HG02884 (cell line): ENCODE results near the gene BTBD9.
"Not testable (repeated sequence)": the region's sequence is repeated elsewhere in the genome, so short reads cannot be mapped to it uniquely, and the experiment has no call there.

Experiments used
- ATAC-seq: cut with Tn5 transposase; IDR thresholded peaks from one replicate; pipeline ENCODE4 v1.9.1; 2021; ENCODE audit warnings: mild to moderate bottlenecking, moderate library complexity; ENCODE audit not compliant: unreplicated experiment

Gene BTBD9

DNA sequence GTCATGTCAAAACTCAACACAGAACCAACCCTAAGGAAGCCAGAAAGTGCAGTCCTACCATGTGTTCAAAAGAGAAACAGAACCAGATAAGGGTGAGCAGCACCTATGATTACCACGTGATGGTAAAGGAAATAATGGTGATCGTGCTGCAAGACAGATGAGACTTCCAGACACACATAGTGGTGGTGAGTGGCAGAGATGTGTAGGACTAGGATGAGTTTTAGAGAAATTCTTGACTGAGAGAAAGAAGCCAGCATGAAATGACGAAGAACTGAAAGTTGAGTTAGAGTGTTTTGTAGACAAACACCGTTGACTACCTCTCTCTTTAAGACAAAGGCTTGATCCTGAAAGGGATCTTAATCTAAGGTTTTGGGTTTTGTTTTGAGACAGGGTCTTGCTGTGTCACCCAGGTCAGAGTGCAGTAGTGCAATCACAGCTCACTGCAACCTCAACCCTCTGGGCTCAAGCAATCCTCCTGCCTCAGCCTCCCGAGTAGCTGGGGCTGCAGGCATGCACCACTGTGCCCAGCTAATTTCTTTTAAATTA lies 10.6 kb upstream of the BTBD9 start:
- no peak for ATAC-seq

DNA sequence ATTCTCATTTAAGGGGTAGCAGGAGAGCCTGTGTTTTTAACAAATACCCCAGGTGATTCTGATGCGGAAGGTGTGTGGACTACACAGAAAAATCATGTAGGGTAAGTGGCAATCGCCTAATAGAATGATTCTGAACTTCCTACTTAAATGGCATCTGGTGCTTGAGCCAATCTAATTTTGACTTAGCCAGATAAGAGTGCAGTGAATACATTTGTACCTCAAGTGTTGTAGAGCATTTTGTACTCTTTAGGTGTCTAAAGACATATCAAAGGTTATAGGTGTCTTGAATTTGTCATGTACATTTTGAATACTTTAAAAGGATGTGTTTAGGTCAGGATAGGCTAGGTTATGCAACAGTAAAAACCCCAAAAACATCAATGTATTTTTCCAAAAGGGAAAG lies 10.0 kb upstream of the BTBD9 start:
- ATAC-seq = no peak

DNA sequence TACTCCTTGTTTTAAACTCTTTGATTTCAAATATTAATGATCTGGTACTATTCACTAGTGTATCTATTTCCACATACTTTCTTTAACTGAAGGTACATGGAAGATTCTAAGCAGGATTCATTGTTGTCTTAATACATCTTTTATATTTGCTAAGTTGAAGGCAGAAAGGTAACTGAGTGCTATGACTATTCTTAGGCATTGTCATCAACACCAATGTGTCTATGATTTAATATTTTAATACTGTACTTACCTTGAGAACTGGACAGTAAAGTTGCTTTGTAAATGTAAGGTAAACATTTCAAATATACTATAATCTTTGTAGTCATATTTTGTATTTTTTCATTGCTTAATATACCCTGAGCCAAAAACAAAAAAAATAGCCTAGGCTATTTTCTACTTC lies 8.9 kb upstream of the BTBD9 start:
- no peak for ATAC-seq

DNA sequence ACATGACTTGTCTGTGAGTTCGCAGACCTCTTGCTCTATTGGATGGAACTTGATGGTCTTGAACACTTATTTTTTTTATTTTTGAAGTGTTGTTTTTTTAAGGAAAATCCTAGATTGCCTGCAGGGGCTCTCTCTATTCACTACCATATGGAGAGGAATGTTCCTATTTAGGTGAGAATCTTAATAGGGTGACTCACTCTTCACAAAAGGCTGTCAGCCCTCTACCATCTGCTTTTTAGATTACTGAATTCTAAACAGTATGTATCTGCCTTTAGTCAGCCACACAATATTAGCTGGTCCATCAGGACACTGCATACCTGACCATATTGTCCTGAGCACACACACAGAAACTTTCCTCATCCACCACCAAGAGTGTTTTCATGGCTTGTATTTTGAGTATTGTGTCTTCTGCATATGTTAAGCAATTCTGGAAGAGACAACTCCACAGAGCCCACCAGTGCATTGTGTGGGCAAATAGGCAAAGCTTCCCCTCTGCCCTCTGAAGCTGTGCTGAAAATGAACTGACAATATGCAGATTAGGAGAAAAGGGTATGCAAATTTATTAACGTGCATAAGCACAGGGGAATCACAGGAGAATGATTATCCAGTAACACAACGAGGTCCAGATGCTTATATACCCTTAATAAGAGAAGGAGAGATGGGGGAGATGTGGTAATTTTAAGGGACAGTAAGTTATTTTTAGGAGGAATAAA lies 6.6 kb upstream of the BTBD9 start:
- ATAC-seq = no peak

DNA sequence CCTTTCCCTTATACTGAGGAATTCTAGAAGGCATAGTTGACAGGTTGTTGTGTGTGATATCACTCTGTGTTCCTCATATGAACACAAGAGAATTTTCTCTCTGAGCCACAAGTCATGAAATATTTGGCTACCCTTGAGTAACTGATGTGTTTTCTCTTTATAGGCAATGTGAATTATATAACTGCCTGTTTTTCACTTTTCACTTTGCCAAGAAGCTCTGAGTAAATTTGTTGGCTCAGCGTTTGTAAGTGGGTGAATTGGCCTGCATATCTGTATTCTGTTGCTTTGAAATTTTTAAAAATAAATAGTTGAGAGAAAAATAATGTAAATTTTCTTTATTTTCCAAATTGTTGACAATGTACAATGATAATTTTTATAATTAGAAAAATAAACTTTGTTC lies 5.2 kb upstream of the BTBD9 start:
- ATAC-seq = no peak

DNA sequence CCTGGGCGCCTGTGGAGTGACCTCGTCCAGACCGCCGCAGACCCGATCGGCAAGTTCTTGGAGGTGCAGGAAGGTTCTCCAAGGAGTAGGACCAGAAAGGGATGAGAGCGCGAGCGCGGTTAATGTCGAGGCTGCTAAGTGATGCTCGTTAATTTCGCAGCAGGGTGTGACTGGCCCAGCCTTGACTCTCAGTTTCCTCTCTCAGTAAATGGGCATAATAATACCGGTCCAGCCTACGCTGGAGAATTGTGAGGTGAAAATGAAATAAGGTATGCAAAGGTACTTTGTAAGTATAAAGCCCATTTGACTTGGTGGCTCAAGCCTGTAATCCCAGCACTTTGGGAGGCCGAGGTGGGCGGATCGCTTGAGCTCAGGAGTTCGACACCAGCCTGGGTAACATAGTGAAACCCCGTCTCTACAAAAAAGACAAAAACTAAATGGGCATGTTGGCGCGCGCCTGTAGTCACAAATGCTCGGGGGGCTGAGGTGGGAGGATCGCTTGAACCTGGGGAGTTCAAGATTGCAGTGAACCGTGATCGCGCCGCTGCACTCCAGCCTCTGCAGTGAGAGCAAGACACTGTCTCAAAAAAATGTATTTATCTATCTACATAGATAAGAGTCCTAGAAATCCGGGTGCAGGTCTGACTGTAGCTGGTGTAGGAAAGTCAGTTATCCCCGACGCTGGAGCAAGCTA lies 634 bp upstream of the BTBD9 start:
- ATAC-seq = no peak

DNA sequence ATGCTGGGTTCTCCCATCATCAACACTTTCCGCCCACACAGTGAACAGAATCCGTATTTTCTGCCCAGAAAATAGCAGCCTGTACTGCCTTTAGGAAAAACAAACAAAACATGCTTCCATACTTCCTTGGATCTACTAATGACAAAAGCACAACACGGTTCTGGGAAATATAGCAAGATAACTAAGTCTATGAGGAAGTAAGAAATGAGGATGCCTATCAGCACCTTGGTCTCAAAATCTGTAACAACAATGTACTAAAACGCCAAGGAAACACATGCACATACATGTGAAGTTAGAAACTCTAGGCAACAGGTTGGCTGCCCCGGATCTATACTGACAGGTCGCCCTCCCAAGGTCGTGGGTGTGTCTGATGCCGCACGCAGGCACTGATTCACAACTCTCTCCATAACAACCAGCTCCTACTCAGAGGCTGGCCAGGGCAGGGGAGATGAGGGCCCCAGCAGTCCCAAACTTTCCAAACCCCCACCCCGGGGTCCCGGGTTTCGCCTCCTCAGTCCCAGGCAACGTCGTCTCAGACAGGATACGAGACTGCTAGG lies 710 bp downstream of the BTBD9 start:
- peak; percentile 22 for ATAC-seq

DNA sequence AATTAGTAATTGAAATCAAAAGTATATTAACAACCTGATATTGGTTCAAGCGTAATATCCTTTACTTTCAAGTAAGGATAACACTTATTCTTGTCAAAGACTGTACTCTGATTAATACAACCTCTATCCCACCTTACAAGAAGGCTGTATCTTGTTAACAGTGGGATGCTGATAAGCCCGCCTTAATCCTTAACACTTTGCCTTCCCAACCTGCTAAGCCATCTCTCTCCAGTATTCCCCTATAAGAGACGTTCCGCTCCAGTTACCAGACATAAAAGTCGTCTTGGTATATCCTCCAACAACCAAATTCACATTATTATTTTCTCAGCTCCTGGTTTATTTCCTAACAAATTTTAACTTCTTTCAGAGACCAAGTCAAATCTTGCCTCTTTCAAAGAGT lies 2.0 kb downstream of the BTBD9 start:
- ATAC-seq = no peak

DNA sequence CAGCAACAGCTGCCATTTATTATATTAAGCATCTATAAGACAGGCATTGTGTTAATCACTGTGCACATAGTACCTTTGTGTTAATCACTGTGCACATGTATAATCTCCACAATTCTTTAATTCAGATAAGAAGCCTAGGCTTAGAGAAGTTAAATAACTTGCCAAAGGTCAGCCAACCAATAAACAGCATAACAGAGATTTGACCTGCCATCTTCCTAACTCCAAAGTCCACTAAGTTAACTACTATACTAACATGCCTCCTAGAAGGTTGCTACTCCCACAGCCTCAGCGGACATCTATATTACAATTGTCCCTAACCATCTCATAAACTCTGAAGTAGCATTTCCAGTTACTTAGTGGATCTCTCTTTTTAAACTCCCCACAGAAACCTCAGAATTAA lies 3.7 kb downstream of the BTBD9 start:
- ATAC-seq = no peak

DNA sequence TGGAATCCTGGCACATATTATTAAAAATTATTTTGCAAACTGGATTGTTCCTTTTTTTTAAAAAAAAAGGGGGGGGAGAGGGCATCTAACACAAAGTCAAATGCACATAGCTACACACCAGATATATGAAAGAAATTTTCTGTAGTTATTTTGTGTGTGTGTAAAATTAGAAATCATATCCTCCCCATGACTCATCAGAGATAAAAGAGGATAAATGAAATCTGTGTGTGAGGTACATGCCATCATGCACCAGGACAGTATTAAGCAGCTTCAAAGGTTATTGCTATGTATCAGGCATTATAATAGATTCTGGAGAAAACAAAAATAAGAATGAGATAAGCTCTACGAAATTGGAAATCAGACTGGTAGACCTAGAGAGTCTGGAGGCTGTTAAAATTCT lies 5.2 kb downstream of the BTBD9 start:
- ATAC-seq = no peak

DNA sequence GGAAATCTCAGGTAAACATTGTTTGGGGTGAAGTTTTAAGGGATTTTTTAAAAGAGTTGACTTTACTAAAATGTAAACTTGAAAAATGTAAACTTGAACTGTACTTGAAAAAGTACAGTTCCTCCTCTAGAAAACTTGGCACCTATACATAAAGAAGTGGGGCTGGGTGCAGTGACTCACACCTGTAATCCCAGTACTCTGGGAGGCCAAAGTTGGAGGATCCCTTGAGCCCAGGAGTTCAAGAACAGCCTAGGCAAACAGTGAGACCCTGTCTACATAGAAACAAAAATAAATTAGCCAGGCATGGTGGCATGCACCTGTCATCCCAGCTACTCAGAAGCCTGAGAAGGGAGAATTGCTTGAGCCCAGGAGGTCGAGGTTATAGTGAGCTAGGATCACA lies 7.2 kb downstream of the BTBD9 start:
- no peak for ATAC-seq

DNA sequence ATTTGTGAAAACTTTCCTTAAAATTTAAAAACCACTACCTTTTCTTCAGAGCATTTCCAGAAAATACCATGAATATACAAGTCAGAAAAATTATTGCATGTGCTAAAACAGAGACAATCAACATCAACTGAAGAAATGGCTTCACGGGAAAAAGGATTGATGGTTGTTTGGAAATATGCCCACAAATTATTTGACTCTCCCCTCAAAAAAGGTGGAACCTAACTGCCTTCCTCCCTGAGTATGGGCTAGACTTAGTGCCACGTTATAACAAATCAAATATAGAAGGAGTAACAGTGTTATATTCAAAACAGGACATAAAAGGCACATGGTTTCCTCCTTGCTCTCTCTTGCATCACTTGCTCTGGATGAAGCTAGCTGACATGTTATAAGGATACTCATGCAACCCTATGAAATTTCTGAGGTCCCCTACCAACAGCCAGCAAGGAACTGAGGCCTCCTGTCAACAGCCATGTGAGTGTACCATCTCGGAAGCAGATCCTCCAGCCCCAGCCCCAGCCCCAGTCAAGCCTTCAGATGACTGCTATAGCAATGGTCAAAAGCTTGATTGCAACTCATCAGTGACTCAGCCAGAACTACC lies 8.4 kb downstream of the BTBD9 start:
- no peak for ATAC-seq

DNA sequence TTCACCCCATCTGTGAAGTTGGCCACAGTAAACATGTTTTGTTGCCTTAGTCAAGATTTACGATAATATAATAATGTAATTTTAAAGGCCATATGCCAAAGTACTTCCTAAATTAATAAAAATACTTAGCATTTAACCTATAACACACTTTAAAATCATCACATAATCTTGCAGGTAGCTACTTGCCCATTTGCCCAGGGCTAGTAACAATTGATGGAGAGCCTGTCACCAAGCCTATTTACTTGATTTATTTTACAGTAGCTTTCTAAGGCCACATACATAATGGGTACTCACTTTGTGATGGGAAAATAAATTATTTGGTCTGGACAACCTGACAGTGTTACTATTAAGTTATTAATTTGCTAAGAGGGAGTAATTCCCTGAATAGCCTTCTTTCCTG lies 14.5 kb downstream of the BTBD9 start:
- ATAC-seq = no peak

DNA sequence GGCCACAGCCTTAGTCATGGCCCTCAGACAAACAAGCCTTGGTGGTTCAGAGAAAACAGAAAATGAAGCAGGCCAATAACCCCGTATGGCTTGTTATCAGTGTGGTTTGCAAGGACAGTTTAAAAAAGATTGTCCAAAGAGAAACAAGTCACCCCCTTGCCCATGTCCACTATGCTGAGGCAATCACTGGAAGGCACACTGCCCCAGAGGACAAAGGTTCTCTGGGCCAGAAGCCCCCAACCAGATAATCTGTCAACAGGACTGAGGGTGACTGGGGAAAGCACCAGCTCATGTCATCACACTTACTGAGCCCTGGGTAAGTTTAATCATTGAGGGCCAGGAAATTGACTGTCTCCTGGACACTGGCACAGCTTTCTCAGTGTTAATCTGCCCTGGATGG lies 20.4 kb downstream of the BTBD9 start:
- ATAC-seq = not testable (repeated sequence)

DNA sequence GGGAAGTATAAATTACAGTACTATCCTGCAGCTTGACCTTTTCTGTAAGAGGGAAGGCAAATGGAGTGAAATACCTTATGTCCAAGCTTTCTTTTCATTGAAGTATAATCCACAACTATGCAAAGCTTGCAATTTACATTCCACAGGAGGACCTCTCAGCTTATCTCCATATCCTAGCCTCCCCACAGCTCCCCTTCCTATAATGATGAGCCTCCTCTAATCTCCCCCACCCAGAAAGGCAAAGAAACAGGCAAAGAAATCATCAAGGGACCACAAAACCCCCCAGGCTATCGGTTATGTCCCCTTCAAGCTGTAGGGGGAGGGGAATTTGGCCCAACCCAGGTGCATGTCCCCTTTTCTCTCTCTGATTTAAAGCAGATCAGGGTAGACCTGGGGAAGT lies 21.4 kb downstream of the BTBD9 start:
- ATAC-seq = not testable (repeated sequence)

DNA sequence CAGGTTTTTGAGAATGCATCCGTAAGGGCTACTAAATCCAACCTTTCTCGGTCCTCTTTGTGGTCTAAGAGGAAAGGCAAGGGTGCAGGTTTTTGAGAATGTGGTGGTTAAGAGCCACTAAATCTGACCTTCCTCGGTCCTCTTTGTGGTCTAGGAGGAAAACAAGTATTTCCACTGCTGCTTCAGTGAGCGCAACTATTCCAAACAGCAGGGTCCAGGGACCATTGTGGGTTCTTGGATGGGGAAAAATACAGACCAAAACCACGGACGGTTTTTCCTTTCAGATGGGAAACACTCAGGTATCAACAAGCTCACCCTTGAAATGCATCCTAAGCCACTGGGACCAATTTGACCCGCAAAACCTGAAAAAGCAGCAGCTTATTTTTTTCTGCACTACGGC lies 21.9 kb downstream of the BTBD9 start:
- ATAC-seq = no peak

DNA sequence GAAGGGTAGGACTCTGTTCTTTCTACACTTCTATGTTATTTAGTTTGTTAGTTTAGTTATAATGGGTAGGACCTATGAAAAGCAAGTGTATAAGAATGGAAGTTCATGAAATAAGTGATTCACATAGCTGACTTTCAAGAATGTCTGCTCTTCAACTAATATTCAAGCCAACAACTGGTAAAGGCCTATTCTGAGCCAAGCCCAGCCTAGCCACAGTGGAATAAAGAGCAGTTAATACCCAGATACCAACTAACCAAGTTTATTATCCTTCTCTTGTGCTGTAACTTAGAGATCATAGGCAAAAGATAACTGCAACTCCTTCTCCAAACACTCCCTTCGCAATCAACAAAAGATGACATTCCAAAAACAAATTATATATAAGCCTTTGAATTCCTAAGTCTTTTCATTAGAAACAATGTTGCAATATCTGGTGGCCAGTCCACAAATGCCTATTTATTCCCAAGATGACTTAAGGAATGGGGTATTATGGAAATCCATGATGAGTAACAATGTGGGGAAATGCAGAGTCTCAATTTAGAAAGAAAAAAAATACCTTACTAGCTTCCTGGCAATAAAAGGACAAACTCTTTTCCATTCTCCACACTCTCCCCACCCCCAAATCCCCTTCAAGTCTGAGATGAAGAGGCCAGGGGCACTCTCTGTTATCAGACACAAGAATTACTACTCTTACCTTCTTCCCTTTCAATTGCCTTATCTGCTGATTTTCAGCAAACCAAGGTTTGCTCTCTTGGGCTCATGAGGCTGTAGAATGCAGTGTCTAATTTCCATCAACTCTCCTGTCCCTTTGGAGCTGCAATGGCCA lies 27.4 kb downstream of the BTBD9 start:
- ATAC-seq = no peak

DNA sequence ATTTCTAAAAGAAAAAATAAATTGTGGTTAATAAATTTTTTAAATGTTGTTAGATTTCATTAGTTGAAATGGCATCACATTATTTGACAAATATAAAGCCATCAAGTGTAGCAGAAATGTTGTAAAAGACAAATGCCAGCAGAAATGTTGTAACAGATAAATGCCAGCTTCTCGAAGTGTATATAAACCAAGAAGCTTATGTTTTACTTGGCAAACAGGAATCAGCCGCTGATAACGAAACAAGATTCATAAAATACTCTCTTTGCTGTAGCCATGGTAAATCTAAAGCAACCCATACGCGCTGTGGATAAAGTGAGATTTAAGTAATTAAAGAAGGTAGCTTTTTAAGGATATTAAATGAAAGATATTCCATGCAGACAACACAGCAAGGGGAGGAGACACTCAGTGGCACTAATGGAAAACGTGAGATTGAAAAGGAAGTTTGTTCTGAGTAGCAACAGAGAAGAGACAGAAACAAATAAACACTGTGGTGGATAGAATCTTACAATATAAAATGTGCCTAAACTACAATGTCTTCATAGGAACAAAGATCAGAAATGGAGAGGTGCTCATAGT lies 29.6 kb downstream of the BTBD9 start:
- no peak for ATAC-seq

DNA sequence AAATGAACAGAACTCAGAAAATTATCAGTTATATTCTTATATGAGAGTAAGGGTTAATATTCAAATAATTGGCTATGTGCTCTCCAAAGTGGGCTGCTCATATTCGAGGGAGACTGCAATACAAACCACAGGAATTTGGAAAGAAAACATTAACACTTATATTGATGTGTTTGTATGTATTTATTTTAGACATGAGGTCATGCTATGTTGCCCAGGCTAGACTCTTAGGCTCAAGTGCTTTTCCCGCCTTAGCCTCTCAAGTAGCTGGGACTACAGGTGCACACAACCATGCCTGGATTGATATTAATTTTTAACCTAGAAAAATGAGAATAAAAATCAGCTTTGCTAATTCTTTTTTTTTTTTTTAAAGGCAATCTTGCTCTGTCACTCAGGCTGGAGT lies 35.0 kb downstream of the BTBD9 start:
- no peak for ATAC-seq

DNA sequence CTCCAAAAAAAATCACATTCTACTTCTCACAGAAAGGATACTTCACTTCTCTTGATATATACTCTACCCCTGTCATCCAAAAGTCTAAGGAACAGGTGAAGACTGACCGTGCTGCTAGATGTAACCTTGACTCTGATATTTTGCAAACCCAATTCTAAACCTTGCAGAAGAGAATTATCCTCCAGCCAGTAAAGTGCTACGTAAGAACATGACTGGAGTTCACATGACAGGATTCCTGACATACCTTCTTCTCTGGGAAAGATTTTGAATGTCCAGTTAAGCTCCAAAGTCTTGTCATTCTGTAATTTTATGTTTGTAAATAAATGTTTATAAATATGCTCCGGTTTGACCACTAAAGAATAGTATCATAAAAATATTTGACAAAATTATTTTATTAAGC lies 35.8 kb downstream of the BTBD9 start:
- ATAC-seq = no peak

DNA sequence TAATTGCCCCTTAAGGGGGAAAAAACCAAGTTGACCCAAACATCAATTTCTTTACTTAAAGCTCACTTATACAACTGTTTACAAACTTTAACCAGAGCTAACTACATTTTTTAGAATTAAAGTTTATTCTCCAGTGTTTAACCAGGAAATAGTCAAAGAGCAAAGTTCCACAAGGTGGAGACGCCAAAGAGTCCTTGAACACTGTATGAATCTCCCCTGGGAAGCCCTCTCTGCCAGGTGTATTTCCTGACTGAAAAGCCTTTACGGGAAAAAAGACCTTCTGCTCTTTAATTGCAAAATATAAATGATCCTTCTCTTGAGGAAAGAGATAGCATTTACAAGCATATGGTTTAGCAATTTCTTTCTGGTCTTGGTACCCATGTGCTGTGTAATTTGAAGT lies 36.2 kb downstream of the BTBD9 start:
- ATAC-seq = no peak
